ENCODE data around the gene HDHD2. TPM values are rescaled to one million over a fixed set of nuclear protein-coding genes. Genes with fewer than 3 reads are reported as not detected.
"Not testable (repeated sequence)": the region's sequence is repeated elsewhere in the genome, so short reads cannot be mapped to it uniquely, and the experiment has no call there.

The HDHD2 gene
- total RNA-seq, 8 experiments from 2014 or later: 25.4 to 50.0 (median 39.8) TPM

- H3K4me1 ChIP-seq (replicated peaks in 1 of 2): peaks cover 5 to 7% of the 10 kb centered on the region in 2 donors
- in situ Hi-C loops (cut with MboI; ENCODE audit: low pct_unique_long_range_greater_than_20kb in 2 of 9, low sequenced_read_pairs in 9 of 9, unreplicated experiment in 9 of 9): no loop called here
- peak in 3 of 8 experiments; percentile 12 to 43 (median 14) for ATAC-seq (replicated peaks in 6 of 8)
Measured at GRCh38 chr18:47172476-47172875, 22.2 kb upstream of the HDHD2 start.

GRCh38 chr18:47168913-47169312 lies 18.6 kb upstream of the HDHD2 start:
- no peak for ATAC-seq (replicated peaks in 6 of 8)
- Histone ChIP-seq H3K27ac (no peak overlapping the region), H3K4me3 (no peak overlapping the region), H3K4me1 (replicated peaks in 1 of 2) (peaks cover 0 to 9% of the 10 kb centered on the region in 2 donors)
- in situ Hi-C loops (cut with MboI; ENCODE audit: low pct_unique_long_range_greater_than_20kb in 2 of 9, low sequenced_read_pairs in 9 of 9, unreplicated experiment in 9 of 9): no loop called here
- 0 to 100% (median 83%) methylated on average over 1 of the region's 1 CpG; no CpG with 5 or more reads in 3 of the 10 experiments for WGBS, 10 experiments

More at GRCh38 chr18:47172476-47172875, 22.2 kb upstream of the HDHD2 start:
- WGBS, 10 experiments: 6 to 100% (median 90%) methylated on average over 1 to 2 of the region's 2 CpGs; no CpG with 5 or more reads in 4 of the 10 experiments
- Histone ChIP-seq H3K27ac (no peak overlapping the region), H3K4me3 (no peak overlapping the region)

GRCh38 chr18:47168509-47168908 lies 18.2 kb upstream of the HDHD2 start:
- Histone ChIP-seq H3K27ac (no peak overlapping the region), H3K4me3 (no peak overlapping the region), H3K4me1 (replicated peaks in 1 of 2) (peaks cover 0 to 9% of the 10 kb centered on the region in 2 donors)
- ATAC-seq (replicated peaks in 6 of 8): no peak
- in situ Hi-C loops (cut with MboI; ENCODE audit: low pct_unique_long_range_greater_than_20kb in 2 of 9, low sequenced_read_pairs in 9 of 9, unreplicated experiment in 9 of 9): no loop called here

GRCh38 chr18:47166294-47166693 lies 16.0 kb upstream of the HDHD2 start:
- H3K4me1 ChIP-seq (replicated peaks in 1 of 2): peaks cover 0 to 9% of the 10 kb centered on the region in 2 donors
- no peak for ATAC-seq (replicated peaks in 6 of 8)
- WGBS, 10 experiments: 14 to 100% (median 69%) methylated on average over 1 to 2 of the region's 2 CpGs
- H3K27ac ChIP-seq: no peak overlapping the region
- no peak overlapping the region for H3K4me3 ChIP-seq
- in situ Hi-C loops (cut with MboI; ENCODE audit: low pct_unique_long_range_greater_than_20kb in 2 of 9, low sequenced_read_pairs in 9 of 9, unreplicated experiment in 9 of 9): no loop called here

GRCh38 chr18:47163241-47163640 lies 12.9 kb upstream of the HDHD2 start:
- H3K27ac ChIP-seq: no peak overlapping the region
- 39 to 100% (median 79%) methylated on average over 2 to 5 of the region's 5 CpGs; no CpG with 5 or more reads in 1 of the 10 experiments for WGBS, 10 experiments
- ATAC-seq (replicated peaks in 6 of 8): peak in 5 of 8 experiments; percentile 15 to 57 (median 32)
- in situ Hi-C loops (cut with MboI; ENCODE audit: low pct_unique_long_range_greater_than_20kb in 2 of 9, low sequenced_read_pairs in 9 of 9, unreplicated experiment in 9 of 9): no loop called here
- peaks cover 0 to 9% of the 10 kb centered on the region in 2 donors for H3K4me1 ChIP-seq (replicated peaks in 1 of 2)
- H3K4me3 ChIP-seq: no peak overlapping the region

GRCh38 chr18:47160256-47160655 lies 10.0 kb upstream of the HDHD2 start:
- in situ Hi-C loops (cut with MboI; ENCODE audit: low pct_unique_long_range_greater_than_20kb in 2 of 9, low sequenced_read_pairs in 9 of 9, unreplicated experiment in 9 of 9): no loop called here
- WGBS, 10 experiments: 80 to 100% (median 90%) methylated on average over 1 to 5 of the region's 5 CpGs; no CpG with 5 or more reads in 1 of the 10 experiments
- ATAC-seq (replicated peaks in 6 of 8): no peak

GRCh38 chr18:47158404-47158803 lies 8.1 kb upstream of the HDHD2 start:
- in situ Hi-C loops (cut with MboI; ENCODE audit: low pct_unique_long_range_greater_than_20kb in 2 of 9, low sequenced_read_pairs in 9 of 9, unreplicated experiment in 9 of 9); H3K4me1 ChIP-seq (replicated peaks in 1 of 2); H3K27ac ChIP-seq; H3K4me3 ChIP-seq: not testable (repeated sequence)
- peak in 2 of 8 experiments; percentile 37 to 40 for ATAC-seq (replicated peaks in 6 of 8)
- WGBS, 10 experiments: 82 to 100% (median 94%) methylated on average over 1 to 9 of the region's 16 CpGs; no CpG with 5 or more reads in 3 of the 10 experiments

More at GRCh38 chr18:47160256-47160655, 10.0 kb upstream of the HDHD2 start:
- H3K4me1 ChIP-seq (replicated peaks in 1 of 2): no peaks in the 10 kb centered on the region
- H3K4me3 ChIP-seq: no peak overlapping the region
- no peak overlapping the region for H3K27ac ChIP-seq

GRCh38 chr18:47151439-47151838 lies 1.1 kb upstream of the HDHD2 start:
- in situ Hi-C loops (cut with MboI; ENCODE audit: low pct_unique_long_range_greater_than_20kb in 2 of 9, low sequenced_read_pairs in 9 of 9, unreplicated experiment in 9 of 9): no loop called here
- peaks cover 4 to 9% of the 10 kb centered on the region in 2 donors for H3K4me1 ChIP-seq (replicated peaks in 1 of 2)
- no peak for ATAC-seq (replicated peaks in 6 of 8)
- H3K4me3 ChIP-seq: peak overlapping the region; percentile 61 to 98 (median 70)
- peak overlapping the region; percentile 87 to 95 for H3K27ac ChIP-seq

- peak; percentile 15 to 41 (median 20) for ATAC-seq (replicated peaks in 6 of 8)
- Histone ChIP-seq H3K4me1 (replicated peaks in 1 of 2) (peaks cover 4 to 9% of the 10 kb centered on the region in 2 donors), H3K27ac (peak overlapping the region; percentile 87 to 95), H3K4me3 (peak overlapping the region; percentile 61 to 98 (median 70))
- in situ Hi-C loops (cut with MboI; ENCODE audit: low pct_unique_long_range_greater_than_20kb in 2 of 9, low sequenced_read_pairs in 9 of 9, unreplicated experiment in 9 of 9): no loop called here
- WGBS, 10 experiments: 0 to 30% (median 10%) methylated on average over 2 to 10 of the region's 13 CpGs; no CpG with 5 or more reads in 3 of the 10 experiments
Measured at GRCh38 chr18:47150824-47151366, 595 bp upstream of the HDHD2 start.

GRCh38 chr18:47149457-47150028 lies 757 bp downstream of the HDHD2 start:
- Histone ChIP-seq H3K27ac (peak overlapping the region; percentile 87 to 95), H3K4me3 (peak overlapping the region; percentile 61 to 98 (median 70)), H3K4me1 (replicated peaks in 1 of 2) (peaks cover 4 to 9% of the 10 kb centered on the region in 2 donors)
- peak; percentile 2 to 14 (median 7) for ATAC-seq (replicated peaks in 6 of 8)
- 0 to 24% (median 10%) methylated on average over 1 to 10 of the region's 12 CpGs; no CpG with 5 or more reads in 2 of the 10 experiments for WGBS, 10 experiments
- in situ Hi-C loops (cut with MboI; ENCODE audit: low pct_unique_long_range_greater_than_20kb in 2 of 9, low sequenced_read_pairs in 9 of 9, unreplicated experiment in 9 of 9): no loop called here

GRCh38 chr18:47146206-47146605 lies 4.1 kb downstream of the HDHD2 start:
- Histone ChIP-seq H3K27ac (no peak overlapping the region), H3K4me3 (no peak overlapping the region), H3K4me1 (replicated peaks in 1 of 2) (peaks cover 2 to 4% of the 10 kb centered on the region in 2 donors)
- WGBS, 10 experiments: 80 to 100% (median 90%) methylated on average over 1 to 3 of the region's 3 CpGs; no CpG with 5 or more reads in 2 of the 10 experiments
- ATAC-seq (replicated peaks in 6 of 8): no peak
- in situ Hi-C loops (cut with MboI; ENCODE audit: low pct_unique_long_range_greater_than_20kb in 2 of 9, low sequenced_read_pairs in 9 of 9, unreplicated experiment in 9 of 9): no loop called here

GRCh38 chr18:47143899-47144485 lies 6.3 kb downstream of the HDHD2 start:
- in situ Hi-C loops (cut with MboI; ENCODE audit: low pct_unique_long_range_greater_than_20kb in 2 of 9, low sequenced_read_pairs in 9 of 9, unreplicated experiment in 9 of 9): no loop called here
- 83 to 100% (median 96%) methylated on average over 1 to 4 of the region's 4 CpGs for WGBS, 10 experiments

GRCh38 chr18:47143153-47143552 lies 7.1 kb downstream of the HDHD2 start:
- no peak for ATAC-seq (replicated peaks in 6 of 8)
- in situ Hi-C loops (cut with MboI; ENCODE audit: low pct_unique_long_range_greater_than_20kb in 2 of 9, low sequenced_read_pairs in 9 of 9, unreplicated experiment in 9 of 9): no loop called here
- H3K4me1 ChIP-seq (replicated peaks in 1 of 2): no peaks in the 10 kb centered on the region
- H3K27ac ChIP-seq: no peak overlapping the region
- 87 to 100% (median 95%) methylated on average over 2 to 5 of the region's 5 CpGs; no CpG with 5 or more reads in 2 of the 10 experiments for WGBS, 10 experiments
- H3K4me3 ChIP-seq: no peak overlapping the region

More at GRCh38 chr18:47143899-47144485, 6.3 kb downstream of the HDHD2 start:
- ATAC-seq (replicated peaks in 6 of 8): no peak
- H3K4me3 ChIP-seq: no peak overlapping the region
- H3K27ac ChIP-seq: no peak overlapping the region
- no peaks in the 10 kb centered on the region for H3K4me1 ChIP-seq (replicated peaks in 1 of 2)

All from motor neuron (in vitro differentiated cells).